Neural progenitor cell (in vitro differentiated cells): Measurements from ENCODE around the gene SELENOW. TPM values are rescaled to one million over a fixed set of nuclear protein-coding genes. Genes with fewer than 3 reads are reported as not detected.

Experiments used
- DNase-seq: peaks from one replicate; pipeline ENCODE4 v3.0.0-alpha.2; 2016; ENCODE audit warnings: low spot score
- H2AFZ ChIP-seq: fragments of 200-600 bp; sonication (generic); replicated peaks from 2 replicates; pipeline ENCODE4 v1.6.1; 2016; ENCODE audit warnings: antibody characterized with exemption
- H3F3A ChIP-seq: fragments of 200-600 bp; sonication (generic); 2 replicates; pipeline ENCODE4 v1.6.1; 2016; ENCODE audit warnings: antibody characterized with exemption, low read depth
- H3K27ac ChIP-seq: fragments of 200-600 bp; sonication (generic); 2 replicates; pipeline ENCODE4 v1.5.1; 2016; ENCODE audit warnings: mild to moderate bottlenecking
- H3K27me3 ChIP-seq: fragments of 200-600 bp; sonication (generic); 2 replicates; pipeline ENCODE4 v1.6.1; 2016; ENCODE audit warnings: mild to moderate bottlenecking, moderate library complexity
- H3K36me3 ChIP-seq: fragments of 200-600 bp; sonication (generic); 2 replicates; pipeline ENCODE4 v1.5.1; 2016
- H3K4me1 ChIP-seq: fragments of 200-600 bp; sonication (generic); 2 replicates; pipeline ENCODE4 v1.6.1; 2016; ENCODE audit warnings: mixed run types
- H3K4me2 ChIP-seq: fragments of 200-600 bp; sonication (generic); 2 replicates; pipeline ENCODE4 v1.6.1; 2016
- H3K4me3 ChIP-seq: fragments of 200-600 bp; sonication (generic); 2 replicates; pipeline ENCODE4 v1.5.1; 2016
- H3K79me2 ChIP-seq: fragments of 200-600 bp; sonication (generic); 2 replicates; pipeline ENCODE4 v1.6.1; 2016; ENCODE audit warnings: low read depth
- H3K9ac ChIP-seq: fragments of 200-600 bp; sonication (generic); 2 replicates; pipeline ENCODE4 v1.6.1; 2016
- H3K9me3 ChIP-seq: fragments of 200-600 bp; sonication (generic); 2 replicates; pipeline ENCODE4 v1.5.1; 2016; ENCODE audit warnings: low read depth
- H4K20me1 ChIP-seq: fragments of 200-600 bp; sonication (generic); 2 replicates; pipeline ENCODE4 v1.6.1; 2016; ENCODE audit warnings: low read depth
- H3K27ac Mint-ChIP-seq: 3 replicates; pipeline ENCODE4 v1.8.0; 2021; ENCODE audit warnings: mixed read lengths
- H3K27me3 Mint-ChIP-seq: 2 replicates; pipeline ENCODE4 v1.8.0; 2022; ENCODE audit warnings: low read depth, mild to moderate bottlenecking, inconsistent platforms, moderate library complexity, mixed read lengths; ENCODE audit not compliant: insufficient read depth
- H3K36me3 Mint-ChIP-seq: 3 replicates; pipeline ENCODE4 v1.8.0; 2021; ENCODE audit warnings: mixed read lengths
- H3K4me1 Mint-ChIP-seq: 3 replicates; pipeline ENCODE4 v1.8.0; 2021; ENCODE audit warnings: mixed read lengths
- H3K4me3 Mint-ChIP-seq: 3 replicates; pipeline ENCODE4 v1.8.0; 2021; ENCODE audit warnings: mild to moderate bottlenecking, moderate library complexity, mixed read lengths
- H3K9me3 Mint-ChIP-seq: 3 replicates; pipeline ENCODE4 v1.8.0; 2020; ENCODE audit warnings: mixed read lengths
- CTCF ChIP-seq: fragments of 200-600 bp; sonication (generic); IDR thresholded peaks from 2 replicates; pipeline ENCODE4 v1.5.1; 2017; ENCODE audit warnings: antibody characterized with exemption, mild to moderate bottlenecking
- EZH2 ChIP-seq: fragments of 200-600 bp; sonication (generic); IDR thresholded peaks from 2 replicates; pipeline ENCODE4 v1.6.1; 2017; ENCODE audit warnings: antibody characterized with exemption, mild to moderate bottlenecking, moderate library complexity
- EZH2phosphoT487 ChIP-seq: fragments of 200-600 bp; sonication (generic); IDR thresholded peaks from 2 replicates; pipeline ENCODE4 v1.6.1; 2017; ENCODE audit warnings: antibody characterized with exemption
- total RNA-seq: library from RNA; depleted of rRNA; stranded (reverse); fragments of >200 nt; gene quantifications from 2 replicates; pipeline ENCODE4 v1.2.3, GENCODE V29; 2015; ENCODE audit warnings: low replicate concordance

The SELENOW gene
- total RNA-seq, 1 donor from 2014 or later: 234 TPM

- no peak for DNase-seq
- Mint-ChIP-seq H3K36me3 (no peaks in the 10 kb centered on the region), H3K4me3 (no peak overlapping the region), H3K27me3 (peaks cover 16% of the 10 kb centered on the region), H3K27ac (no peak overlapping the region), H3K9me3 (no peaks in the 10 kb centered on the region), H3K4me1 (peaks cover 11% of the 10 kb centered on the region)
- Histone ChIP-seq H4K20me1 (no peaks in the 10 kb centered on the region), H3K4me2 (no peak overlapping the region), H3K9me3 (no peaks in the 10 kb centered on the region), H2AFZ (no peak overlapping the region), H3K27ac (no peak overlapping the region), H3K27me3 (no peaks in the 10 kb centered on the region), H3F3A (peaks cover 26% of the 10 kb centered on the region), H3K9ac (no peak overlapping the region), H3K36me3 (no peaks in the 10 kb centered on the region), H3K4me1 (no peaks in the 10 kb centered on the region), H3K79me2 (peaks cover 3% of the 10 kb centered on the region), H3K4me3 (no peak overlapping the region)
- TF ChIP-seq EZH2: no peak
- no peak for TF ChIP-seq EZH2phosphoT487
- no peak for TF ChIP-seq CTCF
Observed at GRCh38 chr19:47740866-47741519, 37.5 kb upstream of the SELENOW start.

- Histone ChIP-seq H3K27ac (no peak overlapping the region), H3K9ac (no peak overlapping the region), H2AFZ (no peak overlapping the region), H3K4me2 (no peak overlapping the region), H3K27me3 (no peaks in the 10 kb centered on the region), H4K20me1 (no peaks in the 10 kb centered on the region), H3K4me3 (no peak overlapping the region), H3K4me1 (no peaks in the 10 kb centered on the region), H3K36me3 (no peaks in the 10 kb centered on the region), H3F3A (peaks cover 26% of the 10 kb centered on the region), H3K9me3 (no peaks in the 10 kb centered on the region), H3K79me2 (peaks cover 10% of the 10 kb centered on the region)
- H3K4me3 Mint-ChIP-seq: peak overlapping the region; percentile 3
- H3K27ac Mint-ChIP-seq: peak overlapping the region; percentile 4
- H3K36me3 Mint-ChIP-seq: no peaks in the 10 kb centered on the region
- TF ChIP-seq EZH2 (no peak), EZH2phosphoT487 (no peak), CTCF (no peak)
- H3K4me1 Mint-ChIP-seq: peaks cover 11% of the 10 kb centered on the region
- no peak for DNase-seq
- H3K27me3 Mint-ChIP-seq: peaks cover 15% of the 10 kb centered on the region
- H3K9me3 Mint-ChIP-seq: no peaks in the 10 kb centered on the region
Observed at GRCh38 chr19:47741544-47742140, 36.9 kb upstream of the SELENOW start.

GRCh38 chr19:47742634-47743033 is 35.9 kb upstream of the SELENOW start:
- Mint-ChIP-seq H3K4me1 (peaks cover 14% of the 10 kb centered on the region), H3K27me3 (peaks cover 15% of the 10 kb centered on the region), H3K9me3 (no peaks in the 10 kb centered on the region), H3K4me3 (peak overlapping the region; percentile 50), H3K36me3 (no peaks in the 10 kb centered on the region), H3K27ac (no peak overlapping the region)
- Histone ChIP-seq H3K4me3 (peak overlapping the region; percentile 44), H3K36me3 (no peaks in the 10 kb centered on the region), H3K79me2 (peaks cover 20% of the 10 kb centered on the region), H3K9ac (no peak overlapping the region), H3K4me1 (no peaks in the 10 kb centered on the region), H4K20me1 (no peaks in the 10 kb centered on the region), H3K27ac (no peak overlapping the region), H3K27me3 (no peaks in the 10 kb centered on the region), H2AFZ (peak overlapping the region; percentile 69), H3K4me2 (peak overlapping the region; percentile 70), H3K9me3 (no peaks in the 10 kb centered on the region), H3F3A (peaks cover 26% of the 10 kb centered on the region)
- peak; percentile 26 for DNase-seq
- TF ChIP-seq EZH2: no peak
- TF ChIP-seq CTCF: no peak
- TF ChIP-seq EZH2phosphoT487: no peak
